SK-N-MC (cell line): ENCODE measurements around the gene PROSER3.
"Not testable (repeated sequence)": the region's sequence is repeated elsewhere in the genome, so short reads cannot be mapped to it uniquely, and the experiment has no call there.

Experiments
- DNase-seq: peaks from one replicate; pipeline ENCODE4 v3.0.0-alpha.2; 2011; ENCODE audit warnings: low read depth, low spot score
- H3K27ac ChIP-seq: fragments of 200-600 bp; sonication (generic); 2 replicates; pipeline ENCODE4 v1.5.1; 2016; ENCODE audit warnings: mixed run types
- H3K36me3 ChIP-seq: fragments of 200-600 bp; sonication (generic); 2 replicates; pipeline ENCODE4 v1.6.1; 2017; ENCODE audit warnings: antibody characterized with exemption, low read length, mixed read lengths; ENCODE audit not compliant: insufficient read depth
- H3K4me3 ChIP-seq: fragments of 200-600 bp; sonication (generic); 2 replicates; pipeline ENCODE4 v1.5.1; 2016
- H3K9ac ChIP-seq: fragments of 200-600 bp; sonication (generic); 2 replicates; pipeline ENCODE4 v1.8.0; 2017; ENCODE audit warnings: mixed run types, mixed read lengths; ENCODE audit not compliant: insufficient read length
- H3K9me3 ChIP-seq: fragments of 200-600 bp; sonication (generic); 2 replicates; pipeline ENCODE4 v1.6.1; 2017; ENCODE audit warnings: low read depth, mild to moderate bottlenecking, antibody characterized with exemption, low read length, moderate library complexity, mixed read lengths
- EZH2 ChIP-seq: fragments of 200-600 bp; sonication (generic); IDR thresholded peaks from one replicate; pipeline ENCODE4 v1.6.1; 2017; ENCODE audit warnings: antibody characterized with exemption
- FOXP2 ChIP-seq: optimal IDR thresholded peaks from 2 replicates; pipeline ENCODE3; 2011; ENCODE audit warnings: mild to moderate bottlenecking, moderate library complexity; ENCODE audit not compliant: insufficient read depth; ENCODE audit errors: extremely low read length, control extremely low read depth
- POLR2AphosphoS5 ChIP-seq: IDR thresholded peaks from 2 replicates; pipeline ENCODE4 v1.6.1; 2012; ENCODE audit warnings: mild to moderate bottlenecking, low read depth, low read length, borderline replicate concordance

The PROSER3 gene

DNA sequence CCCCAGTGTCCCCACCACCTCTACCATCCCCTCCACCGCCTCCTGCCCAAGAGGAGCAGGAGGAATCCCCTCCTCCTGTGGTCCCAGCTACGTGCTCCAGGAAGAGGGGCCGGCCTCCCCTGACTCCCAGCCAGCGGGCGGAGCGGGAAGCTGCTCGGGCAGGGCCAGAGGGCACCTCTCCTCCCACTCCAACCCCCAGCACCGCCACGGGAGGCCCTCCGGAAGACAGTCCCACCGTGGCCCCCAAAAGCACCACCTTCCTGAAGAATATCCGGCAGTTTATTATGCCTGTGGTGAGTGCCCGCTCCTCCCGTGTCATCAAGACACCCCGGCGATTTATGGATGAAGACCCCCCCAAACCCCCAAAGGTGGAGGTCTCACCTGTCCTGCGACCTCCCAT is 37.3 kb upstream of the PROSER3 start:
- no peak for DNase-seq
- no peak overlapping the region for H3K4me3 ChIP-seq
- TF ChIP-seq FOXP2 (no peak), POLR2AphosphoS5 (no peak), EZH2 (no peak)
- H3K27ac ChIP-seq, result no peak overlapping the region
- no peaks in the 10 kb centered on the region for H3K9me3 ChIP-seq
- no peak overlapping the region for H3K9ac ChIP-seq
- H3K36me3 ChIP-seq, result peaks cover 48% of the 10 kb centered on the region; the same call in 1 of the 2 replicates

- Histone ChIP-seq H3K9me3 (no peaks in the 10 kb centered on the region), H3K27ac (no peak overlapping the region), H3K36me3 (peaks cover 56% of the 10 kb centered on the region; the same call in 1 of the 2 replicates), H3K9ac (no peak overlapping the region), H3K4me3 (no peak overlapping the region)
- no peak for DNase-seq
- TF ChIP-seq EZH2 (no peak), POLR2AphosphoS5 (no peak)
Measured at GRCh38 chr19:35721374-35721773, 36.6 kb upstream of the PROSER3 start.

DNA sequence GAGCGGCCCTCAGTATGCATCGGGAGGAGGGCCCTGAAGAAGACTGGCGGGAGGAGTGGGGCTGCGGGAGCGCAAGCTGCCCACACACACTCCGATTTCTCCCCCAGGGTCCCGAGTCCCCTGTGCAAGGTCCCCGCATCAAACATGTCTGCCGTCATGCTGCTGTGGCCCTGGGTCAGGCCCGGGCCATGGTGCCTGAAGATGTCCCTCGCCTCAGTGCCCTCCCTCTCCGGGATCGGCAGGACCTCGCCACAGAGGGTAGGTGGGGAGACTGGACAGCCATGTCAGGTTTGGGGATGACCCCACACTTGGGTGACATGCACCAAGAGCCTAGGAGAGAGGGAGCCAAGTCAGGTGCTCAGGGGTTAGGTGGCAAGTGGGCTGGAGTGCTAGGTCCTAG is 35.5 kb upstream of the PROSER3 start:
- no peak for TF ChIP-seq FOXP2
- TF ChIP-seq POLR2AphosphoS5, result no peak
- Histone ChIP-seq H3K27ac (no peak overlapping the region), H3K4me3 (no peak overlapping the region), H3K9ac (no peak overlapping the region), H3K9me3 (no peaks in the 10 kb centered on the region), H3K36me3 (peaks cover 65% of the 10 kb centered on the region; the same call in 1 of the 2 replicates)
- no peak for DNase-seq

GRCh38 chr19:35722897-35723296 is 35.1 kb upstream of the PROSER3 start:
- H3K27ac ChIP-seq, result no peak overlapping the region
- TF ChIP-seq POLR2AphosphoS5 (no peak), EZH2 (no peak), FOXP2 (no peak)
- no peak for DNase-seq
- H3K9me3 ChIP-seq, result no peaks in the 10 kb centered on the region
- peaks cover 68% of the 10 kb centered on the region; the same call in 1 of the 2 replicates for H3K36me3 ChIP-seq
- no peak overlapping the region for H3K9ac ChIP-seq
- no peak overlapping the region for H3K4me3 ChIP-seq

DNA sequence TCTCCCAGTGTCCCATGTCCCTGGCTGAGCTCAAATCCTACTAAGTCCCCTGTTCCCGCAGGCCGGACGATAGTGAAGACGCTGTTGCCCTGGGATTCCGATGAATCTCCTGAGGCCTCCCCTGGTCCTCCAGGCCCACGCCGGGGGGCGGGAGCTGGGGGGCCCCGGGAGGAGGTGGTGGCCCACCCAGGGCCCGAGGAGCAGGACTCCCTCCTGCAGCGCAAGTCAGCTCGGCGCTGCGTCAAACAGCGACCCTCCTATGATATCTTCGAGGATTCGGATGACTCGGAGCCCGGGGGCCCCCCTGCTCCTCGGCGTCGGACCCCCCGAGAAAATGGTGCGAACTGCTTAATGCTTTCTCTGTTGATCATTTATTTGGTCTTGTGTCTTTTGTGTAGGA is 34.3 kb upstream of the PROSER3 start:
- Histone ChIP-seq H3K9me3 (no peaks in the 10 kb centered on the region), H3K27ac (no peak overlapping the region), H3K9ac (no peak overlapping the region), H3K36me3 (peaks cover 72% of the 10 kb centered on the region; the same call in 1 of the 2 replicates), H3K4me3 (no peak overlapping the region)
- no peak for DNase-seq
- TF ChIP-seq EZH2 (no peak), POLR2AphosphoS5 (no peak), FOXP2 (no peak)

GRCh38 chr19:35724132-35724531 is 33.8 kb upstream of the PROSER3 start:
- H3K9me3 ChIP-seq, H3K4me3 ChIP-seq, H3K9ac ChIP-seq, DNase-seq, H3K27ac ChIP-seq: not testable (repeated sequence)
- peaks cover 76% of the 10 kb centered on the region; the same call in 1 of the 2 replicates for H3K36me3 ChIP-seq

DNA sequence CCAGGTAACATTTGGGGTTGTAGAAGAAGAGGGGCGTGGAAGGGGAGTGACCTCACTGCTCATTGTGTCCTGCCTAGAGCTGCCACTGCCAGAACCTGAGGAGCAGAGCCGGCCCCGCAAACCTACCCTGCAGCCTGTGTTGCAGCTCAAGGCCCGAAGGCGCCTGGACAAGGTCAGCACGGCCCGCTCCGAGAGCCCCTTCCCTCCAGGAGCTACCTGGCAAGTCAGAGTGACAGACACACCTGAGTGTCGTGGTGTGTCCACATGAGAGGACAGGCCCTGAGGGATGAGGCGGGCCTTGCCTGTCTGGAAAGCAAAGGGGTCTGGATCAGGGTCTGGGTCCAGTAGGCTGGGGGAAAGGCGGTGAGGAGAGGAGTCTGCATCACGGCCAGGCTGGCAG is 33.4 kb upstream of the PROSER3 start:
- Histone ChIP-seq H3K36me3 (peaks cover 80% of the 10 kb centered on the region; the same call in 1 of the 2 replicates), H3K4me3 (no peak overlapping the region), H3K9ac (no peak overlapping the region), H3K9me3 (no peaks in the 10 kb centered on the region), H3K27ac (no peak overlapping the region)
- TF ChIP-seq POLR2AphosphoS5 (no peak), EZH2 (no peak), FOXP2 (no peak)
- DNase-seq, result no peak

- Histone ChIP-seq H3K27ac (no peak overlapping the region), H3K9ac (no peak overlapping the region), H3K36me3 (peaks cover 81% of the 10 kb centered on the region; the same call in 1 of the 2 replicates), H3K4me3 (no peak overlapping the region), H3K9me3 (no peaks in the 10 kb centered on the region)
- TF ChIP-seq EZH2 (no peak), POLR2AphosphoS5 (no peak), FOXP2 (no peak)
- no peak for DNase-seq
Measured at GRCh38 chr19:35725216-35725861, 32.6 kb upstream of the PROSER3 start.
